NT2/D1 (cell line): Measurements from ENCODE around the gene NPR2.

Experiments
- SUZ12 ChIP-seq: IDR thresholded peaks from 2 replicates; pipeline ENCODE4 v1.6.1; 2011; ENCODE audit not compliant: insufficient read length, insufficient read depth; ENCODE audit errors: extremely low read depth
- YY1 ChIP-seq: IDR thresholded peaks from 2 replicates; pipeline ENCODE4 v1.6.1; 2011; ENCODE audit not compliant: insufficient read length, insufficient read depth

GRCh38 chr9:35795695-35796094 lies 4.3 kb downstream of the NPR2 start:
- no peak for TF ChIP-seq SUZ12
- TF ChIP-seq YY1: no peak
